A549 (cell line): Measurements from ENCODE around the gene PTPRD. TPM values are rescaled to one million over a fixed set of nuclear protein-coding genes. Genes with fewer than 3 reads are reported as not detected.

Source experiments
- ATAC-seq, 2 experiments: fragments of 200-7000 bp in 1 of 2; fragments of >200 bp in 1 of 2; cut with Nextera tagmentation in 1 of 2; cut with Tn5 transposase in 1 of 2; 3 replicates each; pipeline versions ENCODE4 v1.8.0 to v1.9.1; 2018 to 2020; ENCODE audit warnings: mild to moderate bottlenecking in 1 of 2, moderate library complexity in 1 of 2
- CTCF ChIA-PET: fragments of 300-600 bp; sonication (Branson Sonifier 250); formaldehyde crosslinking; extraction: SDS; loops from one replicate; lab custom pipeline; 2021; ENCODE audit warnings: antibody characterized with exemption, inconsistent platforms; lab: Yijun Ruan, JAX
- POLR2A ChIA-PET: fragments of 350-600 bp; formaldehyde crosslinking; extraction: SDS; loops from one replicate; lab custom pipeline; 2021; ENCODE audit warnings: antibody characterized with exemption, inconsistent platforms; lab: Yijun Ruan, JAX
- DNase-seq, 2 experiments: peaks; one replicate each; pipeline versions ENCODE4 v3.0.0 to v3.0.0-alpha.2; 2011 to 2016; ENCODE audit warnings: low read depth in 1 of 2, low spot score in 1 of 2
- FAIRE-seq: peaks from 2 replicates; lab custom pipeline; 2011; peaks lifted over from hg19 to GRCh38; lab: Jason Lieb, UNC
- H3K27ac ChIP-seq, 2 experiments: fragments of >200 bp; sonication (Bioruptor Twin); formaldehyde crosslinking; 3 replicates each; pipeline ENCODE4 v1.5.1; 2016 to 2017
- H3K4me1 ChIP-seq: fragments of >200 bp; sonication (Bioruptor Twin); formaldehyde crosslinking; 3 replicates; pipeline ENCODE4 v1.6.1; 2016
- H3K4me2 ChIP-seq: fragments of >200 bp; sonication (Bioruptor Twin); formaldehyde crosslinking; 3 replicates; pipeline ENCODE4 v1.6.1; 2016
- H3K4me3 ChIP-seq: fragments of >200 bp; sonication (Bioruptor Twin); formaldehyde crosslinking; 3 replicates; pipeline ENCODE4 v1.5.1; 2016
- H3K9me3 ChIP-seq: fragments of >200 bp; sonication (Bioruptor Twin); formaldehyde crosslinking; 3 replicates; pipeline ENCODE4 v1.6.1; 2016
- CBX2 ChIP-seq: fragments of 200-600 bp; sonication (generic); IDR thresholded peaks from 2 replicates; pipeline ENCODE4 v1.6.1; 2016; ENCODE audit warnings: low read depth, mild to moderate bottlenecking, borderline replicate concordance
- CBX8 ChIP-seq: fragments of 200-600 bp; sonication (generic); IDR thresholded peaks from 2 replicates; pipeline ENCODE4 v1.6.1; 2016
- CEBPB ChIP-seq, 2 experiments: fragments of >200 bp in 1 of 2; sonication (Bioruptor Twin) in 1 of 2; formaldehyde crosslinking in 1 of 2; IDR thresholded peaks; 2 replicates each; pipeline ENCODE4 v1.6.1; 2012 to 2016
- CTCF ChIP-seq: fragments of >200 bp; sonication (Bioruptor Twin); formaldehyde crosslinking; IDR thresholded peaks from 3 replicates; pipeline ENCODE4 v1.5.1; 2016
- ELK1 ChIP-seq: fragments of 150-350 bp; IDR thresholded peaks from 2 replicates; pipeline ENCODE4 v1.6.1; 2014; ENCODE audit warnings: low read depth, mild to moderate bottlenecking, low read length
- FOXS1 ChIP-seq: fragments of 250-450 bp; sonication (Bioruptor Pico); IDR thresholded peaks from 2 replicates; pipeline ENCODE4 v1.5.0; 2020; ENCODE audit warnings: mild to moderate bottlenecking, moderate library complexity
- HOXA7 ChIP-seq: fragments of 250-450 bp; sonication (Bioruptor Pico); IDR thresholded peaks from 2 replicates; pipeline ENCODE4 v1.5.0; 2020; ENCODE audit warnings: mild to moderate bottlenecking, moderate library complexity
- JUN ChIP-seq, 2 experiments: fragments of >200 bp; sonication (Bioruptor Twin); formaldehyde crosslinking; IDR thresholded peaks; 2 replicates in 1 of 2; 3 replicates in 1 of 2; pipeline ENCODE4 v1.6.1; 2016 to 2017
- JUNB ChIP-seq: fragments of >200 bp; sonication (Bioruptor Twin); formaldehyde crosslinking; IDR thresholded peaks from 2 replicates; pipeline ENCODE4 v1.6.1; 2016
- KDM1A ChIP-seq: fragments of 200-600 bp; sonication (generic); IDR thresholded peaks from 2 replicates; pipeline ENCODE4 v1.6.1; 2016; ENCODE audit warnings: low read depth, mild to moderate bottlenecking
- MAX ChIP-seq: IDR thresholded peaks from 2 replicates; pipeline ENCODE4 v1.6.1; 2012
- NPAS2 ChIP-seq: fragments of 250-450 bp; sonication (Bioruptor Pico); IDR thresholded peaks from 2 replicates; pipeline ENCODE4 v1.8.0; 2022; ENCODE audit warnings: mild to moderate bottlenecking, moderate library complexity, borderline replicate concordance
- RAD21 ChIP-seq, 2 experiments: fragments of >200 bp in 1 of 2; sonication (Bioruptor Twin) in 1 of 2; formaldehyde crosslinking in 1 of 2; IDR thresholded peaks in 1 of 2; conservative IDR thresholded peaks in 1 of 2; 2 replicates in 1 of 2; 3 replicates in 1 of 2; pipeline ENCODE4 v1.6.1; 2012 to 2018; ENCODE audit warnings: inconsistent platforms in 1 of 2
- RARB ChIP-seq: fragments of 250-450 bp; sonication (Bioruptor Pico); IDR thresholded peaks from 2 replicates; pipeline ENCODE4 v1.8.0; 2021; ENCODE audit warnings: mild to moderate bottlenecking, moderate library complexity
- RFX5 ChIP-seq: fragments of 450-650 bp; IDR thresholded peaks from 2 replicates; pipeline ENCODE4 v1.7.1; 2014; ENCODE audit warnings: antibody characterized with exemption, mild to moderate bottlenecking, moderate library complexity
- SMC3 ChIP-seq: fragments of >200 bp; sonication (Bioruptor Twin); formaldehyde crosslinking; IDR thresholded peaks from 3 replicates; pipeline ENCODE4 v1.6.1; 2018; ENCODE audit warnings: inconsistent platforms
- WGBS: methylation state at CpG from one replicate; pipeline ENCODE4 v1.1.6; 2017; ENCODE audit errors: missing lambda C conversion rate; 5-methylcytosine and 5-hydroxymethylcytosine counted together
- polyA plus RNA-seq, 4 experiments: library from polyadenylated mRNA; depleted of rRNA in 3 of 4; stranded (reverse); fragments of >200 nt; fragmentation: RNase III in 1 of 4; extraction: RNeasy Plus Mini Kit Qiagen cat#74134 plus additional on column Dnase treatment in 1 of 4; gene quantifications; 2 replicates in 3 of 4; 3 replicates in 1 of 4; pipeline ENCODE4 v1.2.3, GENCODE V29; 2011 to 2017

Gene PTPRD
- polyA plus RNA-seq, 2 of the 4 experiments (the other 2 are of a cell fraction): 0.39 to 1.3 TPM

- H3K4me3 ChIP-seq: no peak overlapping the region
- 5% methylated on average over 3 of the region's 3 CpGs for WGBS
- POLR2A ChIA-PET: no interaction called here
- FAIRE-seq (no peak), DNase-seq (peak; percentile 5 to 28), ATAC-seq (0 out of 6 replicates have a peak, but pooled peaks of 1 of the 2 experiments have one; percentile 31)
- no peaks in the 10 kb centered on the region for H3K9me3 ChIP-seq
- TF ChIP-seq RAD21 (conservative IDR thresholded peaks at IDR 0.05 in 1 of 2, IDR thresholded peaks at IDR 0.05 in 1 of 2): peak; percentile 53 to 56
- peak; percentile 55 for TF ChIP-seq SMC3
- peak; percentile 43; the same call in 2 of the 3 replicates for TF ChIP-seq CTCF
- TF ChIP-seq HOXA7 (CRISPR knock-in tag): no peak
- no peak for TF ChIP-seq JUNB
- CTCF ChIA-PET: interaction anchor here (0.8 to 1.6 kb wide), 4 partner anchors 10 to 17 kb away, joined by 3 to 5 read pairs (median 4); no protein-coding TSS in a partner anchor
- H3K27ac ChIP-seq: no peak overlapping the region
- H3K4me1 ChIP-seq: no peaks in the 10 kb centered on the region
- no peak overlapping the region for H3K4me2 ChIP-seq
These were observed 1717.0 kb downstream of the PTPRD start for GRCh38 chr9:8895861-8896224.

GRCh38 chr9:8895106-8895860 lies 1717.5 kb downstream of the PTPRD start:
- FAIRE-seq: no peak
- no peak for DNase-seq
- ChIA-PET CTCF (interaction anchor here (1.0 to 1.6 kb wide), 3 partner anchors 11 to 13 kb away, joined by 3 to 5 read pairs (median 4); no protein-coding TSS in a partner anchor), POLR2A (no interaction called here)
- Histone ChIP-seq H3K9me3 (no peaks in the 10 kb centered on the region), H3K4me2 (no peak overlapping the region), H3K4me3 (no peak overlapping the region), H3K27ac (no peak overlapping the region), H3K4me1 (no peaks in the 10 kb centered on the region)
- 2% methylated on average over 4 of the region's 4 CpGs for WGBS
- no peak for ATAC-seq
- TF ChIP-seq CEBPB (IDR thresholded peaks at IDR 0.05): no peak

GRCh38 chr9:8890695-8891094 lies 1722.1 kb downstream of the PTPRD start:
- TF ChIP-seq FOXS1 (CRISPR knock-in tag): no peak
- TF ChIP-seq RAD21 (conservative IDR thresholded peaks at IDR 0.05 in 1 of 2, IDR thresholded peaks at IDR 0.05 in 1 of 2): no peak
- no peak for TF ChIP-seq KDM1A
- H3K4me1 ChIP-seq: no peaks in the 10 kb centered on the region
- POLR2A ChIA-PET: no interaction called here
- CTCF ChIA-PET: interaction anchor here (0.7 kb wide), 1 partner anchor 1616 kb away, joined by 3 read pairs; no protein-coding TSS in a partner anchor
- no peak overlapping the region for H3K4me3 ChIP-seq
- no peak overlapping the region for H3K27ac ChIP-seq
- no peaks in the 10 kb centered on the region for H3K9me3 ChIP-seq
- no peak overlapping the region for H3K4me2 ChIP-seq
- DNase-seq: no peak
- ATAC-seq: no peak
- FAIRE-seq: no peak
- WGBS: 11% methylated on average over 2 of the region's 2 CpGs

GRCh38 chr9:8889100-8889499 lies 1723.7 kb downstream of the PTPRD start:
- H3K4me3 ChIP-seq: no peak overlapping the region
- CTCF ChIA-PET: no interaction called here
- POLR2A ChIA-PET: no interaction called here
- no peak overlapping the region for H3K27ac ChIP-seq
- TF ChIP-seq NPAS2 (CRISPR knock-in tag) (no peak), CBX8 (no peak), CBX2 (no peak), RFX5 (no peak), JUN (IDR thresholded peaks at IDR 0.05) (no peak), MAX (no peak), ELK1 (no peak), RARB (CRISPR knock-in tag) (no peak)
- WGBS: 89% methylated on average over 1 of the region's 1 CpG
- no peaks in the 10 kb centered on the region for H3K4me1 ChIP-seq
- ATAC-seq: no peak
- H3K4me2 ChIP-seq: no peak overlapping the region
- no peaks in the 10 kb centered on the region for H3K9me3 ChIP-seq
- FAIRE-seq: no peak
- DNase-seq: no peak
